Stimulated activated CD4-positive, alpha-beta T cell treated with anti-CD3 and anti-CD28 coated beads, TNF-alpha, amount 100 ng/mL, for 4 hours (primary cell): Measurements from ENCODE around the gene EXOC3.

Experiments used
- DNase-seq, 3 experiments: peaks; one replicate each; pipeline ENCODE4 v3.0.0-alpha.2; 2020; ENCODE audit warnings: low read depth in 3 of 3

Gene EXOC3

DNA sequence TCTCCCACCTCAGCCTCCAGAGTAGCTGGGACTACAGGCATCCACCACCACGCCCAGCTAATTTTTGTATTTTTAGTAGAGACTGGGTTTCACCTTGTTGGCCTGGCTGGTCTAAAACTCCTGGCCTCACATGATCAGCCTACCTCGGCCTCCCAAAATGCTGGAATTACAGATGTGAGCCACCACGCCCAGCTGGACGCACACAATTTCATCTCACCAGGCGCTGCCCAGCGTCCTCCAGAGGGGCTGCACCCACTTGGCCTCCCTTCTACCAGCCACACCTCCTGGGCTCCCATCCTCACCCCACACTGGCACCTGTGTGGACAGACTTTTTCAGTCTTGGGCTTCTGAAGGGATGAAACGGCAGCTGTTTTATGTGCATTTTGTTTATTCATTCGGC lies 3.8 kb upstream of the EXOC3 start:
- DNase-seq: no peak

DNA sequence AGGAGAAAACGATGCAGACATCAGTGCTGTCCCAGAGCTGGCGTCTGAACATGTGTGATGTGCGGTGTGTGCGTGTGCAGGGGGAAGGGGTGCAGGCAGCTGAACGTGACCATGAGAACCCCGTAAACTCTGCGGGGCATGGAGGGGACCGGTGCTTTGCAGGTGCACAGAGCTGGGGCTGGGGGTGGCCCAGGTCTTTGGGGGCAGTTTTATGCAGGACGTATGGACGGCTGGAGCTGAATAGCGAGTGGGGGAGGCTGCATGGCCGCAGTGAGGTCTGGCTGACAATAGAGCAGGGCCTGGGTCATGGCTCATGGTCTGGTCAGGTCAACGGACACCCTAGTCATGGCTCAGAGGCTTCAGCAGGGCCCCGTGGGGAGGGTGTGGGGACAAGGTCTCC lies 3.3 kb upstream of the EXOC3 start:
- DNase-seq: no peak

DNA sequence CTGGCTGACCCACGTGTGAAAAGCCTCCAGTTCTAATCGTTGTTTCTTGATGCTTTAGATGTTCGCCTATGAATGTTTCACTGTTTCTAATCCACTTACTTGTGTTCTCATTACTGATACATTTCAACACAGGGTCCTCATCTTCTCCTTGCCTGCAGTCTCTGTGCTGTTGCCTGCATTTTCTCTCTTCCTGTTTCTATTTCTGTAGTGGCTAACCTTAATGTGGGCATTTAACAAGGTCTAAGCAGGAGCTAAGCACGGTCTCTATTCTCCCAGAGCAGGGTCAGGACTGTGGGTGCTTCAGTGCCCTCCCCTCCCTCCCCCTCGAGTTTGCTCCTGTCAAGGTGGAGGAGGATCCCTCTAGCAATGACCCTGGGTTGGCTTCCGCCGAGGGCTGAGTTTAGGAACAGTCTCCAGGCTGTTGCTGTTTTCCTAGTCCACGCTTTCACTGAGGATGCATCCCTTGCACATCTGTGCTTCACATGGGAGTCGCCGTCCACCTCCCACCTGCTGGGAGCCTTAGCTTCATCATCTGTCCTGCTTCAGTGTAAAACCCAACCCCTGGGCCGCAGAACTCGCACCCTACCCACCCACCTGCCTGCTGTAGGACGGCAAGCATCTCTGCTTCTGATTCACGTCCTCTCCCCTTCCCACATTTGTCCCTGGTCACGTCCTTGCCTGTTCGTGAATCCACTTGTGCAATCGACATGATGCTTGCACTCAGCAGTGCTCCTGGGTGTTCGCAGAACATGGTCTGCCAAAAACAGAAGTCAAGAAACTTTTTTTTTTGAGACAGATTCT lies 2.4 kb upstream of the EXOC3 start:
- no peak for DNase-seq

DNA sequence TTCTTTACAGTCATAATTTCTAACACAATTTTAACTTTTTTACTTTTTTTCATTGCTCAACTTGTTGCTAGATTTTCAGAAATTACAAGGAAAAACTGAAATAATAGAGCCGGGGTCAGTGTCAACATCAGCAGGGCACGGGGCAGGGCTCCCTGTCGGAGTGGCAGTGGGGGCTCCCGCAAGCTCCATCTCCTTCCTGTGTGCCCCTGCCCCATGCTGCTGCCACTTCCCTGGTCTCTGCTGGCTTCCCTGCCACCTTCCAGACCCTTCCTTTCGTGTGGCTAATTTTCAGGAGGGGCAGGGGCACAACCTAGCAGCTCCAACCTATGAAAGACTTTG lies 1.0 kb upstream of the EXOC3 start:
- DNase-seq: no peak

DNA sequence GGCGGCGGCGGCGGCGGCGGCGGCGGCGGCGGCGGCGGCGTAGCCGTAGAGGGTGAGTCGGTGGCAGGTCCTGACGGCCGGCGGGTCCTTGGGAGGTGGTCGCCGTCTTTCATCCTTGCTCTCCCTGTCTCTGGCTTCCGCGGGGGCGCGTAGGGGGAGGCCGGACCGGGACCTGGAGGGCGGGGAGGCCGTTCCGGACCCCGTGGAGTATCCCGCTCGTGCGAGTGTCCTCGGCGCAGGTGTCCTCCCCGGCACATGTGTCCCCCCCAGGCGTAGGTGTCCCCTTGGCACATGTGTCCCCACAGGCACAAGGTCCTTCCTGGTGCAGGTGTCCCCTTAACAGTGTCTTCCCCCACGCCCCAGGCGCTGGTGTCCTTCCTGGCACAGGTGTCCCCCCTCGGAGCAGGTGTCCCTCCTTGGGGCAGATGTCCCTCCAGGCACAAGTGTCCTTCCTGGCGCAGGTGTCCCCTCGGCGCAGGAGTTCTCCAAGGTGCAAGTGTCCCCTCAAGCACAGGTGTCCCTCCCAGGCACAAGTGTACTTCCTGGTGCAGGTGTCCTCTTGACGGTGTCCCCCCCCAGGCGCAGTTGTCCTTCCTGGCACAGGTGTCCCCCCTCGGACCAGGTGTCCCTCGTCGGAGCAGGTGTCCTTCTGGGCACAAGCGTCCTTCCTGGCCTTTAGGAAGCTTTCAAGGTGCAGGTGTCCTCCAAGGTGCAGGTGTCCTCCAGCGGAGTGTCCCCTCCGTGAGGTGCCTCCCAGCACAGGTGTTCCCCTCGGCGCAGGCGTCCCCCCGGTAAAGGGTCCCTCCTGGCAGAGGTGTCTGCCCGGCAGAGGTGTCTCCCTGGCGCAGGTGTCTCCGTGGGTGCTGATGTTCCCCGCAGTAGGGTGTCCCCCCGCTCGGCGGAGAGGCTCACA lies 519 bp downstream of the EXOC3 start:
- no peak for DNase-seq

DNA sequence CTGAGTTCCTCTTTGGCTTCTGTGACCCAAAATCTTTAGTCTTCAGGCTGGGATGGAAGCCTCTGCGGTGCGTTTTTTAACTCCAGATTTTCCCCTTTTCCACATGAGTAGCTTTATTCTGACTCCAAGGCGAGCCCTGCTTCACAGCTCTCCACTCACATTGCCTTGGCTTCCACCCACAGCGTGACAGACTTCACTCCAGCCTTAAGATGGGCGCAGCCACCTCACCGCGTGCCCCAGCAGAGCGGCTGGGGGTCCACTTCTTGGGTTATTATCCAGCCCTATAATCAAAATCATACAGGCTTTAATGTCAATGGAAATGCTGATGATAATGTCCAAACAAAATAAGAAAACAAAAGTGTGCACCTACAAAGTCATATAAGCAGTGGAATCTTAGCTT lies 1.2 kb downstream of the EXOC3 start:
- DNase-seq: no peak

DNA sequence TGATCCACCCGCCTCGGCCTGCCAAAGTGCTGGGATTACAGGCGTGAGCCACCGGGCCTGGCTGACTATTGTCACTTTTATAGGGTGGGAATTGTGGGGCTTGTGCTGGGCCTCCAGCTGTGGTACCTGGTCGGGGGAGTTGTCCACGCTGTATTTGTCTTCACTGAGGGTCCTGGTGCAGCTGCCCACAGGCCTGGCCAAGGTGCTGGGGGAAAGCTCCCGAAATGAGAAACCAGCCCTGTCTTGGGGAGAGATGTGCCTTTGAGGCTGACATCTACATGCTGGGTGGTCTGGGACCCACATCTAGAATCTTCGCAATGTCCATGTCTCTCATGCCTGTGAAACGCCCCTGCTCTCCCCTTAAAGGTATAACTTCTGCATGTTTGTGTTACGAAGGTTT lies 2.6 kb downstream of the EXOC3 start:
- no peak for DNase-seq

DNA sequence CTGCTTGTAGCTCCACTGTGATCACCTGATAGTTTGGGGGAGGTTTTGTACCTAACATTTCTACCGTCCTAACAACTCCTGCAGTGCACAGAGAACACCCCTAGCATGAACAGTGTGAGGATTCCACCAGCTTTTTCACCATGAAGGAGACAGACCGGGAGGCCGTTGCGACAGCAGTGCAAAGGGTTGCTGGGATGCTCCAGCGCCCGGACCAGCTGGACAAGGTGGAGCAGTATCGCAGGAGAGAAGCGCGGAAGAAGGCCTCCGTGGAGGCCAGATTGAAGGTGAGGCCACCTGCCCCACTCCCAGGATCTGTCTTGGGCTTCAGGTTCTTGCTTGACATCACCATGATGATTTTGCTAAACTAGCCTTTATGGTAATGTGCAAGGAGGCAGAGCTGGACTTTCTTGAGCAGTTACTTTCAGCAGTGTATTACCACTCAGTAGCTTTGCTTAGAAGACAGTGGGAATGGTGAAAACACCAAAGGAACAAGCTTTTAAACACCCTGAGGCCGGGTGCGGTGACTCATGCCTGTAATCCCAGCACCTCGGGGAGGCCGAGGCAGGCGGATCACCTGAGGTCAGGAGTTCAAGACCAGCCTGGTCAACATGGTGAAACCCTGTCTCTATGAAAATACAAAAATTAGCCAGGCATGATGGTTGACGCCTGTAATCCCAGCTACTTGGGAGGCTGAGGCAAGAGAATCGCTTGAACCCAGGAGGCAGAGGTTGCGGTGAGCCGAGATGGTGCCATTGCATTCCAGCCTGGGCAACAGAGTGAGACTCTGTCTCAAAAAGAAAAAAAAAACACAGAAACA lies 3.3 kb downstream of the EXOC3 start:
- no peak for DNase-seq

DNA sequence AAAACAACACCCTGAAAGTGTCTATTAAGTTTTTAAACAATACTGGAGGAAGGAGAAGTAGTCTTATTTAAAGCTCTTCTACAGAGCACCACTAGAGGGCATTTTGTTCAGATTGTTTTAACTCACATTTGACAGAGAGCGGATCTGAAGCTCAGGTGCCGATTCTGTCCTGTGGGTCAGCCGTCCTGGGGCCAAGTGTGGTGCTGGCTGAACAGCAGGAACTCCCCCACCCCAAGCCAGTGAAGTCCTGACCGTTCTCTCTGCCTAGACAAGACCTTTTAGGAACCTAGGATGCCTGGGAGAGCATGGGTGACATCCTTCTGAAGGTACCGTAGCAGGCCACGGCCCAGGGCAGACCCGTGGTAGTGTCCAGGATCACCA lies 3.9 kb downstream of the EXOC3 start:
- DNase-seq: no peak

DNA sequence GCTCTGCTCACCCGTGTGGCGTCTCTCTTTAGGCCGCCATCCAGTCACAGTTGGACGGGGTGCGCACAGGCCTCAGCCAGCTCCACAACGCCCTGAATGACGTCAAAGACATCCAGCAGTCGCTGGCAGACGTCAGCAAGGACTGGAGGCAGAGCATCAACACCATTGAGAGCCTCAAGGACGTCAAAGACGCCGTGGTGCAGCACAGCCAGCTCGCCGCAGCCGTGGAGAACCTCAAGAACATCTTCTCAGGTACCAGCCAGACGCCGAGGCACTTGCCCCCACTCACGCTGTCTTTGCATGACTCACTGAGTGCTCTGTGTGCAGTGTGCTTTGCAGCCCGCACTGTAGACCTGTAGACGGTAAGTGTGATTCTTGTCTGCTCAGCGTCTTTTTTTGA lies 4.5 kb downstream of the EXOC3 start:
- DNase-seq: no peak

DNA sequence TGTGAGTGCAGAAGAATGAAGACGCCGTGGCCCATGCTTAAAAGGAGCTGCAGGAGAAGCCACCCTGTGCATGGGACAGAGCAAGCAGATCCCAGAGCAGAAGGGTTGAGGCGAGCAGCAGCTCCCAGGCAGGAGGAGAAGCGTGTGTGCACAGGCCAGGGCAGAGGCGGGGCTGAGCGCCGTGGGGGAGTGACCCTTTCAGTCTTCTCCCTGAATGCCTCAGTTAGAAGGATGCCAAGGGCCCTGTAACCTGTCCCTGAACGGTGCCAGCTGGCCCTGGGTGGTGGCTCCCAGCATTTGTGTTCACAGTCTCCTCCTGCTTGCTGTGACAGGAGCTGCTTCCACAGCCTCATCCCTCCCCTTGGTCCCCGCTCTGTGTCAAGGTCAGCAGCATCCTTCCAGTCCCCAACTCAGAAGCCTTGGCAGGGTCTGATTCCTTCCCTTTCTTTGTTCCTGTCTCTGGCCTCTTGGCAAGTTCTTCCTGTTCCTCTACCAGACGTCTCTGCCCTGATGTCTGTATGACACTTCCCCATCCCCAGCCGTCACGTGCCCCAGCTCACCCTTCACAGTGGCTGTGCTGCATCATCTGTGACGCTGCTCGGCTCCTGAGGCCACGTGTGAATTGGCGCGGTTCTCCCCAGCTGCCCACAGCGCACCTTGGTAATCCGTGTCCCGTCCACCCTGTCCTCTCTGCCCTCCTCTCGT lies 5.2 kb downstream of the EXOC3 start:
- no peak for DNase-seq

DNA sequence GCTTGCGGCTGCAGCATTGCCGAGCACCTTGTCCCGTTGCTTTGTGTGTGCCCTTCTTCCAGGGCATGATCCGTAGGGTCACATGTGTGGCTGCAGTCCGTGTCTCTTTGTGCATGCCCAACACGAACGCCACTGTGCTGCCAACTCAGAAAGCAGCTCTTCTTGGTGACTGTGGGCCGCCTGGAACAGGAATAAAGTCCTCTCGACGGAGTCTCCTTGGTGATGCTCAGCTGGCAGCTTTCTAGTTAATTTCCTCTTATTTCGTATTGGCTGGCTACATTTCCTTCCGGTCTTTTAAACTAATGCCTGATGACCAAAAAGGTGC lies 5.8 kb downstream of the EXOC3 start:
- no peak for DNase-seq

DNA sequence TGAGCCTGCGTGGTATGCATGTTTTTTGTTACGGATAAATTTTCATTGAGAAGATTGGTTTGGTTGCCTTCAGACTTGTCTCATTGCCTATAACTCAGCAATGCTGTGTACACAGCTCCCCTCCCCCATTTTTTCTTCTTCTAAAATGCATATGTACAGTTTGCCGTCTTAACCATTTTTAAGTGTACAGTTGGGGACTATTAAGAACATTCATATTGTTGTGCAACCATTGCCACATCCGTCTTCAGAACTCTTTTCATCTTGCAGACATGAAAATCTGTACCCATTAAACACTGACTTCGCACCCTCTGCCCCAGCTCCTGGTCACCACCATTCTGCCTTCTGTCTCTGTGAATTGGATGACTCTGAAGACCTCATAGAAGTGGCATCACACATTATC lies 6.2 kb downstream of the EXOC3 start:
- no peak for DNase-seq

DNA sequence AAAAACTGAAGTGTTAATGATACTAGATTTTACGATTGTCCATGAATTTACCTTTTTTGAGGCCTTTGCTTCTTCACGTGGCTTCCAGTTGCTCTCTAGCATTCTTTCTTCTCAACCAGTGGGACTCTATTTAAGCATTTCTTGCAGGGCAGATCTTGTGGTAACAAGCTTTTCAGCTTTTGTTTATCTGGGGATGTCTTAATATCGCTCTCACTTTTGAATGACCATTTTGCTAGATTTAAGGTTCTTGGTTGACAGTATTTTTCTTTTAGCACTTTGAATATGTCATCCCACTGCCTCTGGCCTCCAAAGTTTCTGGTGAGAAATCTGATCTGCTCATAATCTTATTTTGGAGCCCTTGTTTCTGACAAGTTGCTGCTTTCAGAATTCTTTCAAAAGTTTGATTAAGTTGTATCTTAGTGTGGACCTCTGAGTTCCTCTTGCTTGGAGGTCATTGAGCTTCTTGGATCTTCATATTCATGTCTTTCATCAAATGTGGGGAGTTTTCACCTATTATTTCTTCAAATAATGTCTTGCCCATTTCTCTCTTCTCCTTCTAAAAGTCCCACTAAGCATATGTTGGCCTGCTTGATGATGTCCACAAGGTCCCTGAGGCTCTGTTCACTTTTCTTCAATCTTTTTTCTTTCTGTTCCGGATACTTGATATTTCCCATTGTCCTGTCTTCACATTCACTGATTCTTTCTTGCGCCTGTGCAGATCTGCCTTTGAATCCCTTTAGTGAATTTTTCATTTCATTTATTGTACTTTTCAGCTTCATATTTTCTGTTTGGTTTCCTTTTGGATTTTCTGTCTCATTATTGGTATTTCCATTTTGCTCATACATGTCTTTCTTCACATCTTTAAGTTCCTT lies 8.8 kb downstream of the EXOC3 start:
- no peak for DNase-seq

DNA sequence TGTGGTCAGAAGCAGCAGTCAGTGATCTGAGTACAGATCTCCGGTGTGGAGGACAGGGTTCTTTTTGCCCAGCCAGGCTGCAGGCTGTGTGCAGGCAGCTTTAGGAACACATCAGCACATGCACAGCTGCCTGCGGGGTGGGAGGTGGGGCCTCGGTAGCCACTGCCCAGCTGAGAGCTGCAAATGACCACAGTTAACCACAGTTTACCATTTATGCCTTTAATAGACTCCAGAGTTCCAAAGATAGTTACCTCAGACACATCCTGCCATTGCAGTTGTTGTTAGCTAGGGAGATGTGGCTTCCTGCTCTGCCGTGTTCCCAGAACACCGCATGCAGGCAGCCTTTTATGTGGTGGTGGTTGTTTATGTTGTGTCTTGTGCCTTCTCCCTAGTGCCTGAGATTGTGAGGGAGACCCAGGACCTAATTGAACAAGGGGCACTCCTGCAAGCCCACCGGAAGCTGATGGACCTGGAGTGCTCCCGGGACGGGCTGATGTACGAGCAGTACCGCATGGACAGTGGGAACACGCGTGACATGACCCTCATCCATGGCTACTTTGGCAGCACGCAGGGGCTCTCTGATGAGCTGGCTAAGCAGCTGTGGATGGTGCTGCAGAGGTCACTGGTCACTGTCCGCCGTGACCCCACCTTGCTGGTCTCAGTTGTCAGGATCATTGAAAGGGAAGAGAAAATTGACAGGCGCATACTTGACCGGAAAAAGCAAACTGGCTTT lies 10.2 kb downstream of the EXOC3 start:
- no peak for DNase-seq

DNA sequence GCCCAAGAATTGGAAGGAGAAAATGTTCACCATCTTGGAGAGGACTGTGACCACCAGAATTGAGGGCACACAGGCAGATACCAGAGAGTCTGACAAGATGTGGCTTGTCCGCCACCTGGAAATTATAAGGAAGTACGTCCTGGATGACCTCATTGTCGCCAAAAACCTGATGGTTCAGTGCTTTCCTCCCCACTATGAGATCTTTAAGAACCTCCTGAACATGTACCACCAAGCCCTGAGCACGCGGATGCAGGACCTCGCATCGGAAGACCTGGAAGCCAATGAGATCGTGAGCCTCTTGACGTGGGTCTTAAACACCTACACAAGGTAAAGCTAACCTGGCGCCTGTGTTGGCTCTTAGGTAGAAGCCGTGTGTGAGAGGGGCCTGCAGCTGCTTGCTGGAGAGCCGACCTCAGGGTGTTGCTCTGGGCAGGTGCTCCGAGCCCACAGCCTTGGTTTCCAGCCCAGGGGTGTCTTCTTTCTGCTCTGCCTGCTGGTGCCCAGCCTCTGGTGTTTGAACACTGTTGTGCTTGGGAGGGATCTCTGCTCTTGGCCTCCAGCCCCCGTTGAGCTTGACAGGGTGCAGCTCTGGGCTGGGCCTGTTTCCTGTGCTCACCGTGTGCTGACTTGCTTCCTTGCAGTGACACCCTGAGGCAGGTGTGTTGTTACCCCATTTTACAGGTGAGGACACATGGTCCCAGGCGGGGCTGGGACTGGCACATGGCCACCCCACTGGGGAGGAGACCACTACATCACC lies 10.9 kb downstream of the EXOC3 start:
- no peak for DNase-seq

DNA sequence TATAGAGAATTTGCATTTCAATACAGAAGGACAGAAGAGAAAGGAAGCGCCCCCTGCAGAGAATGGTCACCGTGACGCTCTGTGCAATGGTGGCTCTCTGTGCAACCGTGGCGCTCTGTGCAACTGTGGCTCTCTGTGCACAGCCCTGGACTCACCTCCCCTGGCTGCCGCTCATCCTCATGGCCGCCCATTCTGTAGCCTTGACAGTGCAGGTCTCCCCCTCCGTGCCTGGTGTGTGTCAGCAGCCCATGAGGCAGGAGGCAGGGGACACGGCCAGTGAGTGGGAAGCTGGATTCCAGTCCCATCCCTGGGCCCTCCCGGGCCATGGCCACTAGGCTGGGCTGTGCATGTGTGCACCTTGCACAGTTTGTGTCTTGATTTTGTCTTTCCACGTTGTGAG lies 12.0 kb downstream of the EXOC3 start:
- no peak for DNase-seq

DNA sequence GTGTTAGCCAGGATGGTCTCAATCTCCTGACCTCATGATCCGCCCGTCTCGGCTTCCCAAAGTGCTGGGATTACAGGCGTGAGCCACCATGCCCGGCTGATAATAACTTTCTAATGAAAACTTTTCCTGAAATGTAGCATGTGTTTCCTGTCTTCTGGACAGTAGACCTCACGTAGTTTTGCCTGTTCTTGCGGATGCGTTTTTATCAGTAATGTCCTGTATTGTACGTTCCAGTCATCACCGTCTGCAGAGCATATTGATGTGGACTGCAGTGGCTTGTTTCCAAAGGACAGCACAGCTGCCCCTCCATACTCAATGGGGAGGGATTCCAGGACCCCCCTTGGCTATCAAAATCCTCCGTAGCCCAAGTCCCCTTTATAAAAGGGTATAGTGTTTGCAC lies 12.8 kb downstream of the EXOC3 start:
- no peak for DNase-seq

DNA sequence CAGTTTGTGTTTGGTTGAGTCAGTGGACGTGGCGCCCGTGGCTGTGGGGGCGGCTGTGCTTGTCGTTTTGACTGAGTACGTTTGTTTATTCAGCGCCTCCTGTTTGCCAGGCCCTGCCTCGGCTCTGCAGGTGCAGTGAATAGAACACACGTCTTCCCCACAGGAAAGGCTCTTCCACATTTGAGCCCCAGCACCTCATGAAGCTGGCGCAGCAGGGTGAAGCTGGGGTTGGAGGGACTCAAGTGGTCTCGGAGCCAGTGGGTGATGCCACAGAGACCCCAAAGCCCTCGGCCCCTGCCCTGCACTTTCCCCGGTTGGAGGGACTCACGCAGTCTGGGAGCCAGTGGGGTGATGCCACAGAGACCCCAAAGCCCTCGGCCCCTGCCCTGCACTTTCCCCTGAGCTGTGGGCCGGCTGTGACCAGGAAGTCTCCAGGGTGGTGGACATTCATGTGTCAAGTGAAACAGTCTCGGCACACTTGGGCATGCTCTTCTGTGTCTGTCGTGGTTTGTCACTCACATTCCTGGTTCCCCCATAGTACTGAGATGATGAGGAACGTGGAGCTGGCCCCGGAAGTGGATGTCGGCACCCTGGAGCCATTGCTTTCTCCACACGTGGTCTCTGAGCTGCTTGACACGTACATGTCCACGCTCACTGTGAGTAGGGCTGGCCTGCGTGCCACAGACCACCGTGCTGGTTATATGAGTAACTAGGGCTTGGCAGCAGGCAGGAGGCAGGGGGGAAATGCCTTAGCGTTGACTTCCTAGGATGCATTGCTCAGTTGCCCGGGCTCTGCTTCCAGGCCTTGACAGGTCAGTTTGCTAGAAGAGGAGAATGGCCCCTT lies 13.6 kb downstream of the EXOC3 start:
- DNase-seq: no peak
